Limb (tissue), 2 donors: Measurements from ENCODE around the gene KRT7.
A peak's percentile ranks its signal among the peaks of the same experiment; 100 is the strongest.

ENCODE experiments used
- DNase-seq, 2 donors: peaks; one replicate each; pipeline ENCODE4 v3.0.0-alpha.2; 2016; ENCODE audit errors: extremely low spot score in 2 of 2

The KRT7 gene

GRCh38 chr12:52211716-52212585 is 21.1 kb upstream of the KRT7 start:
- no peak for DNase-seq

GRCh38 chr12:52212701-52213563 is 20.1 kb upstream of the KRT7 start:
- DNase-seq = no peak

GRCh38 chr12:52213564-52214420 is 19.3 kb upstream of the KRT7 start:
- peak in 1 of 2 donors; percentile 76 for DNase-seq

- no peak for DNase-seq
These were observed 18.6 kb upstream of the KRT7 start for GRCh38 chr12:52214421-52214802.

GRCh38 chr12:52215587-52216031 is 17.4 kb upstream of the KRT7 start:
- DNase-seq = no peak

GRCh38 chr12:52216100-52216499 is 16.9 kb upstream of the KRT7 start:
- peak in 1 of 2 donors; percentile 26 for DNase-seq

- peak in 1 of 2 donors; percentile 40 for DNase-seq
These were observed 16.2 kb upstream of the KRT7 start for GRCh38 chr12:52216807-52217206.

GRCh38 chr12:52217223-52217622 is 15.8 kb upstream of the KRT7 start:
- peak in 1 of 2 donors; percentile 37 for DNase-seq

GRCh38 chr12:52218001-52218400 is 15.0 kb upstream of the KRT7 start:
- DNase-seq = no peak

GRCh38 chr12:52220477-52220876 is 12.6 kb upstream of the KRT7 start:
- DNase-seq = no peak

GRCh38 chr12:52221070-52221781 is 11.8 kb upstream of the KRT7 start:
- DNase-seq = no peak

GRCh38 chr12:52221912-52222457 is 11.1 kb upstream of the KRT7 start:
- peak in 1 of 2 donors; percentile 52 for DNase-seq

- DNase-seq = no peak
These were observed 10.4 kb upstream of the KRT7 start for GRCh38 chr12:52222692-52223091.

GRCh38 chr12:52223406-52224039 is 9.5 kb upstream of the KRT7 start:
- DNase-seq = no peak

GRCh38 chr12:52224151-52224550 is 8.9 kb upstream of the KRT7 start:
- DNase-seq = no peak

- DNase-seq = no peak
These were observed 7.3 kb upstream of the KRT7 start for GRCh38 chr12:52225752-52226151.

GRCh38 chr12:52226446-52226845 is 6.6 kb upstream of the KRT7 start:
- DNase-seq = no peak

- no peak for DNase-seq
These were observed 5.4 kb upstream of the KRT7 start for GRCh38 chr12:52227606-52228166.

- no peak for DNase-seq
These were observed 4.7 kb upstream of the KRT7 start for GRCh38 chr12:52228366-52228765.

GRCh38 chr12:52228931-52229330 is 4.1 kb upstream of the KRT7 start:
- DNase-seq = no peak
